A673 (cell line): ENCODE data around the gene SLFN11.

Source experiments
- EZH2 ChIP-seq: fragments of 200-600 bp; sonication (generic); IDR thresholded peaks from 2 replicates; pipeline ENCODE4 v1.6.1; 2017; ENCODE audit warnings: borderline replicate concordance, low read depth, mild to moderate bottlenecking, mixed read lengths, antibody characterized with exemption, low read length; ENCODE audit not compliant: poor library complexity, severe bottlenecking
- TF ChIP-seq, protein P1 (sequence below): fragments of 300-800, 200-600 bp; sonication (generic); conservative IDR thresholded peaks from 2 replicates; pipeline ENCODE4 v1.5.1; 2017; ENCODE audit warnings: low read depth, mild to moderate bottlenecking, antibody characterized with exemption, low read length, moderate library complexity, mixed read lengths

DNA sequence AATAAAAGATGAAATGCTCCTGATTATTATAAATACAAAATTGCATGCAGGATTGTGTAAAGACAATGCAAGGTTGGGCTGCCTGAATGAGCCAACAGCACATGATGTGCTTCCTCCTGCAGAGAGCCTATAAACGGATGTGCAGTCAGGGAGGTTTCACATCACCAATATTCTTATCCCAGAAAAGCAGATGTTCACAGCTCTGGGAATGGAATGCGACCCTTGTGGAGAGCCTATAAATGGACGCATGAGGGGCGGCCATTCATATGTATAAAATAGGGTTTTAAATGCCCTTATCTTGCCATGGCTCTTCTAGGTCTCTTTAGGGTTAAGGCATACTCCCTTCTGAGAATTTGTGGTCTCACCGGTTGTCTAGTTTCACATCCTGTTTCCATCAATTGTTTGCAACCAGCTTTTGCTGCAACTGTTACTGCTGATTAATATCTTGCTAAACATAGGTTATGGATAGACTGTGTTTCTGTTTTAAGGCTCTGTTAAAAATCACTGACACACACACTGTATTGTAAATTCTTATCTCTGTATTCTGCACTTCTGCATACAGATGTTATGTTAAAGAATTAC is 31.9 kb downstream of the SLFN11 start:
- TF ChIP-seq, protein P1, sequence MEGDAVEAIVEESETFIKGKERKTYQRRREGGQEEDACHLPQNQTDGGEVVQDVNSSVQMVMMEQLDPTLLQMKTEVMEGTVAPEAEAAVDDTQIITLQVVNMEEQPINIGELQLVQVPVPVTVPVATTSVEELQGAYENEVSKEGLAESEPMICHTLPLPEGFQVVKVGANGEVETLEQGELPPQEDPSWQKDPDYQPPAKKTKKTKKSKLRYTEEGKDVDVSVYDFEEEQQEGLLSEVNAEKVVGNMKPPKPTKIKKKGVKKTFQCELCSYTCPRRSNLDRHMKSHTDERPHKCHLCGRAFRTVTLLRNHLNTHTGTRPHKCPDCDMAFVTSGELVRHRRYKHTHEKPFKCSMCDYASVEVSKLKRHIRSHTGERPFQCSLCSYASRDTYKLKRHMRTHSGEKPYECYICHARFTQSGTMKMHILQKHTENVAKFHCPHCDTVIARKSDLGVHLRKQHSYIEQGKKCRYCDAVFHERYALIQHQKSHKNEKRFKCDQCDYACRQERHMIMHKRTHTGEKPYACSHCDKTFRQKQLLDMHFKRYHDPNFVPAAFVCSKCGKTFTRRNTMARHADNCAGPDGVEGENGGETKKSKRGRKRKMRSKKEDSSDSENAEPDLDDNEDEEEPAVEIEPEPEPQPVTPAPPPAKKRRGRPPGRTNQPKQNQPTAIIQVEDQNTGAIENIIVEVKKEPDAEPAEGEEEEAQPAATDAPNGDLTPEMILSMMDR, result no peak
- no peak for TF ChIP-seq EZH2
